ENCODE data around the gene GEMIN4. TPM values are rescaled to one million over a fixed set of nuclear protein-coding genes. Genes with fewer than 3 reads are reported as not detected.
A peak's percentile ranks its signal among the peaks of the same experiment; 100 is the strongest.
"Not testable (repeated sequence)": the region's sequence is repeated elsewhere in the genome, so short reads cannot be mapped to it uniquely, and the experiment has no call there.

Gene GEMIN4
- total RNA-seq, 4 donors from 2014 or later = 15.4 to 21.2 (median 19.0) TPM

GRCh38 chr17:767076-767475 is 15.0 kb upstream of the GEMIN4 start:
- intact Hi-C loops (cut with DNase I) = no loop called here
- no peak for DNase-seq (ENCODE audit: extremely low spot score)
- H3K4me1 ChIP-seq = peaks cover 0 to 8% (median 5%) of the 10 kb centered on the region in 4 donors
- TF ChIP-seq POLR2A (IDR thresholded peaks at IDR 0.05; ENCODE audit: low read depth) (no peak), POLR2AphosphoS5 (IDR thresholded peaks at IDR 0.05) (peak in 1 of 2 donors; percentile 40)
- H3K4me3 ChIP-seq = no peak overlapping the region
- no peaks in the 10 kb centered on the region for H3K9me3 ChIP-seq
- H3K27ac ChIP-seq (replicated peaks in 1 of 4) = peak overlapping the region; percentile 58 to 75 (median 65)
- WGBS = 51% methylated on average over 3 of the region's 3 CpGs
- H3K27me3 ChIP-seq = no peaks in the 10 kb centered on the region
- H3K36me3 ChIP-seq = peaks cover 39 to 99% (median 83%) of the 10 kb centered on the region in 4 donors

GRCh38 chr17:760371-760770 is 8.3 kb upstream of the GEMIN4 start:
- intact Hi-C loops (cut with DNase I) = no loop called here
- WGBS = 85% methylated on average over 9 of the region's 9 CpGs
- Histone ChIP-seq H3K27me3 (no peaks in the 10 kb centered on the region), H3K4me1 (peaks cover 0 to 7% (median 0%) of the 10 kb centered on the region in 4 donors), H3K9me3 (no peaks in the 10 kb centered on the region), H3K36me3 (peaks cover 10 to 90% (median 69%) of the 10 kb centered on the region in 4 donors), H3K27ac (replicated peaks in 1 of 4) (no peak overlapping the region), H3K4me3 (no peak overlapping the region)
- TF ChIP-seq EP300 (IDR thresholded peaks at IDR 0.05) (no peak), POLR2AphosphoS5 (IDR thresholded peaks at IDR 0.05) (no peak), POLR2A (IDR thresholded peaks at IDR 0.05; ENCODE audit: low read depth) (no peak), CTCF (IDR thresholded peaks at IDR 0.05) (no peak)
- no peak for DNase-seq (ENCODE audit: extremely low spot score)

- intact Hi-C loops (cut with DNase I) = no loop called here
- Histone ChIP-seq H3K4me3 (no peak overlapping the region), H3K27ac (replicated peaks in 1 of 4) (no peak overlapping the region), H3K4me1 (peaks cover 0 to 7% (median 0%) of the 10 kb centered on the region in 4 donors), H3K9me3 (no peaks in the 10 kb centered on the region), H3K27me3 (no peaks in the 10 kb centered on the region), H3K36me3 (peaks cover 7 to 86% (median 65%) of the 10 kb centered on the region in 4 donors)
- DNase-seq (ENCODE audit: extremely low spot score) = no peak
- TF ChIP-seq POLR2A (IDR thresholded peaks at IDR 0.05; ENCODE audit: low read depth) (no peak), EP300 (IDR thresholded peaks at IDR 0.05) (no peak), CTCF (IDR thresholded peaks at IDR 0.05) (no peak), POLR2AphosphoS5 (IDR thresholded peaks at IDR 0.05) (no peak)
- 83% methylated on average over 5 of the region's 5 CpGs for WGBS
Observed at GRCh38 chr17:759964-760363, 7.9 kb upstream of the GEMIN4 start.

- WGBS = 63% methylated on average over 15 of the region's 15 CpGs
- H3K27me3 ChIP-seq; intact Hi-C loops (cut with DNase I); H3K9me3 ChIP-seq; H3K4me3 ChIP-seq; DNase-seq (ENCODE audit: extremely low spot score): not testable (repeated sequence)
- Histone ChIP-seq H3K27ac (replicated peaks in 1 of 4) (peak overlapping the region in 3 of 4 donors; percentile 3 to 32 (median 29)), H3K4me1 (peaks cover 4 to 21% (median 13%) of the 10 kb centered on the region in 4 donors), H3K36me3 (peaks cover 0 to 47% (median 31%) of the 10 kb centered on the region in 4 donors)
Observed at GRCh38 chr17:756010-756567, 4.0 kb upstream of the GEMIN4 start.

GRCh38 chr17:755319-755961 is 3.4 kb upstream of the GEMIN4 start:
- 97% methylated on average over 9 of the region's 9 CpGs for WGBS
- DNase-seq (ENCODE audit: extremely low spot score); H3K27me3 ChIP-seq; H3K9me3 ChIP-seq; H3K4me3 ChIP-seq; intact Hi-C loops (cut with DNase I): not testable (repeated sequence)
- Histone ChIP-seq H3K4me1 (peaks cover 11 to 28% (median 20%) of the 10 kb centered on the region in 4 donors), H3K36me3 (peaks cover 0 to 41% (median 24%) of the 10 kb centered on the region in 4 donors), H3K27ac (replicated peaks in 1 of 4) (peak overlapping the region in 1 of 4 donors; percentile 3)

- WGBS = 93% methylated on average over 13 of the region's 13 CpGs
- intact Hi-C loops (cut with DNase I) = loop anchor here (5.0 kb wide), 1 partner anchor 36 kb away; no protein-coding TSS in a partner anchor
- TF ChIP-seq EP300 (IDR thresholded peaks at IDR 0.05) = no peak
- TF ChIP-seq CTCF (IDR thresholded peaks at IDR 0.05) = no peak
- TF ChIP-seq POLR2AphosphoS5 (IDR thresholded peaks at IDR 0.05) = no peak
- no peak for TF ChIP-seq POLR2A (IDR thresholded peaks at IDR 0.05; ENCODE audit: low read depth)
- H3K27ac ChIP-seq (replicated peaks in 1 of 4) = peak overlapping the region; percentile 31 to 48 (median 40)
- peaks cover 0 to 22% (median 17%) of the 10 kb centered on the region in 4 donors for H3K36me3 ChIP-seq
- no peaks in the 10 kb centered on the region for H3K9me3 ChIP-seq
- H3K4me3 ChIP-seq = no peak overlapping the region
- DNase-seq (ENCODE audit: extremely low spot score) = no peak
- H3K4me1 ChIP-seq = peaks cover 14 to 38% (median 24%) of the 10 kb centered on the region in 4 donors
- H3K27me3 ChIP-seq = no peaks in the 10 kb centered on the region
Observed at GRCh38 chr17:753418-753817, 1.4 kb upstream of the GEMIN4 start.

Measured in esophagus muscularis mucosa (tissue), 4 donors.